Breast epithelium (tissue), 3 donors: ENCODE results near the gene PFKFB3.

Experiments
- CTCF ChIP-seq, 3 donors: fragments of 450-650 bp; IDR thresholded peaks; one replicate each; pipeline ENCODE4 v1.5.1; 2016 to 2017; ENCODE audit warnings: antibody characterized with exemption in 3 of 3, mild to moderate bottlenecking in 3 of 3, moderate library complexity in 3 of 3
- POLR2A ChIP-seq: fragments of 450-650 bp; IDR thresholded peaks from one replicate; pipeline ENCODE4 v1.6.1; 2016; ENCODE audit warnings: antibody characterized with exemption, mild to moderate bottlenecking, moderate library complexity
- POLR2AphosphoS5 ChIP-seq, 3 donors: sonication (generic); formaldehyde crosslinking; IDR thresholded peaks; one replicate each; pipeline ENCODE4 v1.6.1; 2017; ENCODE audit warnings: antibody characterized with exemption in 3 of 3

- no peak for TF ChIP-seq POLR2AphosphoS5 (IDR thresholded peaks at IDR 0.05)
- no peak for TF ChIP-seq CTCF (IDR thresholded peaks at IDR 0.05)
- no peak for TF ChIP-seq POLR2A
Measured at GRCh38 chr10:6279540-6280267, 77.0 kb downstream of the PFKFB3 start.
